ENCODE results near the gene NR1D1.

GRCh38 chr17:40134184-40134583 is 33.8 kb upstream of the NR1D1 start:
- TF ChIP-seq CTCF (IDR thresholded peaks at IDR 0.05) (no peak), POLR2AphosphoS5 (IDR thresholded peaks at IDR 0.05) (no peak), EP300 (IDR thresholded peaks at IDR 0.05) (no peak), POLR2A (IDR thresholded peaks at IDR 0.05) (no peak)
